Neural crest cell (in vitro differentiated cells): ENCODE data around the gene PLCL2. TPM values are rescaled to one million over a fixed set of nuclear protein-coding genes. Genes with fewer than 3 reads are reported as not detected.

Experiments
- DNase-seq: peaks from one replicate; pipeline ENCODE4 v3.0.0; 2021; ENCODE audit warnings: low read depth, mixed read lengths, low spot score
- H3K27ac Mint-ChIP-seq: one replicate; pipeline ENCODE4 v1.8.0; 2021; ENCODE audit warnings: mild to moderate bottlenecking, mixed read lengths; ENCODE audit not compliant: unreplicated experiment
- H3K27me3 Mint-ChIP-seq: 2 replicates; pipeline ENCODE4 v1.8.0; 2021; ENCODE audit warnings: low read depth, mild to moderate bottlenecking, mixed read lengths
- H3K36me3 Mint-ChIP-seq: 2 replicates; pipeline ENCODE4 v1.8.0; 2021; ENCODE audit warnings: low read depth, mild to moderate bottlenecking, mixed read lengths
- H3K4me1 Mint-ChIP-seq: 2 replicates; pipeline ENCODE4 v1.8.0; 2021; ENCODE audit warnings: mixed read lengths
- H3K4me3 Mint-ChIP-seq: one replicate; pipeline ENCODE4 v1.8.0; 2021; ENCODE audit warnings: mild to moderate bottlenecking, mixed read lengths
- H3K9me3 Mint-ChIP-seq: 2 replicates; pipeline ENCODE4 v1.8.0; 2021; ENCODE audit warnings: mixed read lengths
- CTCF ChIP-seq: fragments of 200-600 bp; sonication (generic); conservative IDR thresholded peaks from 2 replicates; pipeline ENCODE4 v1.5.0; 2021; ENCODE audit warnings: antibody characterized with exemption, mild to moderate bottlenecking
- total RNA-seq: library from RNA; stranded (reverse); gene quantifications from 2 replicates; pipeline ENCODE4 v1.2.1, GENCODE V29; 2021

Gene PLCL2
- total RNA-seq, 1 donor from 2014 or later = 10.5 TPM

DNA sequence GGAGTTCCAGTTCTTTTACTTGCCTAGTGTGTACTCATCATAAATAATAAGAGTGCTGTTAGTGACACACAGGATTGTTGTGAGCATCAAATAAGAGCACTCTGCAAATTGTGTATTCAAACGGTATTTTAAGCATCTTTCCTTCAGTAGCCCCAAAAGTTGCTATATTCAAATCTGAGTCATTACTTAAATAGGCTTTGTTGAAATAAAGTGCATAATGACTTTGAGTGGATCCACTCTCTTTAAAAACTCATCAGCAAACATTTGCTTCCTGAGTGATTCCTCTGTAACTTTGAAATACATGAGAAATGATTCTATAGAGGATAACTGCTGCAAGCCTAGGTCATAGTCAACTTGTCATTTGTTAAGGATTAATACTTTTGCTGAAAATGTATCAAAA lies 29.3 kb upstream of the PLCL2 start:
- Mint-ChIP-seq H3K4me3 (no peak overlapping the region), H3K4me1 (no peaks in the 10 kb centered on the region), H3K36me3 (no peaks in the 10 kb centered on the region), H3K9me3 (no peaks in the 10 kb centered on the region), H3K27me3 (no peaks in the 10 kb centered on the region), H3K27ac (no peak overlapping the region)
- no peak for DNase-seq
- TF ChIP-seq CTCF = no peak

DNA sequence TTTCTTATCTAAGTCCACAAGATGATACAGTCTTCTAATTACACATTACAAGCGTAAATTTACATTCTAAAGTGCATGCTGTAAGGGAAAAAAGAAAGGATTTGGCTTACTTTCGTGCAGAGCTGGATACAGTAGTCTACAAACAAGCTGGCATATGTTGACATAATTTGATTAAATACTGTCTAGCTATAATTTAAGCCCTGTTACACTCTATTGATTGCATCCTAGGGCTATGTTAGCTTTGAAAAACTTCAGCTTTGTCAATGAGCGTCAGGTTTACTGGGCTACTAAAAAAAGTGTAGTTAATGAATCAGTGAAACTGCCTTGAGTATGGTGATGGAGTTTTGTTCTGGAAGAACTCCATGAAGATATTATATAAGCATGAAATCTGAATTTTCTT lies 24.5 kb upstream of the PLCL2 start:
- Mint-ChIP-seq H3K4me1 (no peaks in the 10 kb centered on the region), H3K4me3 (no peak overlapping the region), H3K27ac (no peak overlapping the region), H3K9me3 (no peaks in the 10 kb centered on the region), H3K27me3 (no peaks in the 10 kb centered on the region), H3K36me3 (no peaks in the 10 kb centered on the region)
- TF ChIP-seq CTCF = no peak
- DNase-seq = no peak

DNA sequence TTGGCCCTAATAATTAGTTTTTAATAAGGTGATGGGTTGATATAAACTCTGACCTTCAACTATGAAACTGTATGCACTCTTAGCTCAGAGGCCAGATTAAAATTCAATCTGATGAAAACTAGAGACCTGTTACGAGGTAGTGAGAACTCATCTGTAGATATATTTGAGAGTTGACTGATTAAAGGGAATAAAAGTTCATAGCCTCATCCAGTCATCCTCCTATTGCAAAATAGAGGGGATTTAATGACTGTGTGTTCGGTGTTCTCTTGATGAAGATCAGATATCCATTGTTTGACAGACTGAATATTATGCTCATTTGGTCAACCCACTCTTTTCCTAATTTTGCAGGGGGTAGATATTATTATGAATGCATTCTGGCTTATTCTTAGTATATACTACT lies 23.3 kb upstream of the PLCL2 start:
- H3K36me3 Mint-ChIP-seq = no peaks in the 10 kb centered on the region
- H3K27ac Mint-ChIP-seq = no peak overlapping the region
- no peaks in the 10 kb centered on the region for H3K4me1 Mint-ChIP-seq
- no peak for TF ChIP-seq CTCF
- no peak overlapping the region for H3K4me3 Mint-ChIP-seq
- H3K27me3 Mint-ChIP-seq = no peaks in the 10 kb centered on the region
- DNase-seq = no peak
- no peaks in the 10 kb centered on the region for H3K9me3 Mint-ChIP-seq

- no peaks in the 10 kb centered on the region for H3K27me3 Mint-ChIP-seq
- no peak for TF ChIP-seq CTCF
- DNase-seq = no peak
- H3K9me3 Mint-ChIP-seq = no peaks in the 10 kb centered on the region
- no peaks in the 10 kb centered on the region for H3K4me1 Mint-ChIP-seq
- no peak overlapping the region for H3K4me3 Mint-ChIP-seq
- H3K27ac Mint-ChIP-seq = no peak overlapping the region
- no peaks in the 10 kb centered on the region for H3K36me3 Mint-ChIP-seq
Observed at GRCh38 chr3:16864610-16865313, 20.0 kb upstream of the PLCL2 start.

DNA sequence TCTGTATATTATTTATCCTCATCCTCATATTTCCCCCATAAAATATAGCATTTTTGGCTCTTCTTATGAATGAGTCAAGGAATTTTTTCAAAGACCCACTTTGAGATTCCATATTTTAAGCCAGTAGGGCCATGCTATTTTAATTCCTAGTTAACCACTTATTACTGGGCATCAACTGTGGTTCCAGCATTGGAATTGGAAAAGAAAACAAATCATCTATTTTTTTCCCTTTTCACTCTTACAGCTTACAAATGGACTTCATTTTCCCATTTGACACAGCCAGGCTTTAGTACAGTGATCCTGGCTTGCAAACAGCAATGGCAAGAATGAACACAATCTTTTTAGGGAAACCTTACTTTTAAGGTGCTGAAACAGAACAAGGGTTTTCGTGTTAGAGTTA lies 19.4 kb upstream of the PLCL2 start:
- H3K9me3 Mint-ChIP-seq = no peaks in the 10 kb centered on the region
- H3K27me3 Mint-ChIP-seq = no peaks in the 10 kb centered on the region
- no peak for TF ChIP-seq CTCF
- H3K4me1 Mint-ChIP-seq = no peaks in the 10 kb centered on the region
- no peaks in the 10 kb centered on the region for H3K36me3 Mint-ChIP-seq
- no peak overlapping the region for H3K4me3 Mint-ChIP-seq
- no peak overlapping the region for H3K27ac Mint-ChIP-seq
- DNase-seq = no peak
